H9 (cell line): Measurements from ENCODE around the gene TSPAN17. TPM values are rescaled to one million over a fixed set of nuclear protein-coding genes. Genes with fewer than 3 reads are reported as not detected.

Experiments used
- DNase-seq: peaks from one replicate; pipeline ENCODE4 v3.0.0-alpha.2; 2017
- H2AFZ ChIP-seq: one replicate; pipeline ENCODE4 v1.6.1; 2013; ENCODE audit warnings: mild to moderate bottlenecking, low read length, control low read depth, moderate library complexity
- H2AK5ac ChIP-seq: 2 replicates; pipeline ENCODE4 v1.6.1; 2013; ENCODE audit warnings: low read length, control low read depth, mixed read lengths; ENCODE audit not compliant: insufficient read length
- H2BK120ac ChIP-seq: one replicate; pipeline ENCODE4 v1.6.1; 2013; ENCODE audit warnings: low read depth, mild to moderate bottlenecking, low read length, control low read depth, inconsistent platforms; ENCODE audit not compliant: poor library complexity, severe bottlenecking
- H2BK12ac ChIP-seq: 2 replicates; pipeline ENCODE4 v1.6.1; 2013; ENCODE audit warnings: low read length, control low read depth, mixed read lengths, low read depth; ENCODE audit not compliant: insufficient read length
- H2BK15ac ChIP-seq: 2 replicates; pipeline ENCODE4 v1.6.1; 2013; ENCODE audit warnings: low read depth, low read length, control low read depth
- H2BK20ac ChIP-seq: one replicate; pipeline ENCODE4 v1.6.1; 2013; ENCODE audit warnings: low read depth, mild to moderate bottlenecking, low read length, control low read depth, inconsistent platforms; ENCODE audit not compliant: poor library complexity, severe bottlenecking
- H2BK5ac ChIP-seq: 2 replicates; pipeline ENCODE4 v1.6.1; 2013; ENCODE audit warnings: low read length, control low read depth, mixed read lengths; ENCODE audit not compliant: insufficient read length
- H3K14ac ChIP-seq: 2 replicates; pipeline ENCODE4 v1.6.1; 2013; ENCODE audit warnings: low read length, control low read depth; ENCODE audit not compliant: insufficient read depth
- H3K18ac ChIP-seq: 2 replicates; pipeline ENCODE4 v1.6.1; 2013; ENCODE audit warnings: low read depth, mild to moderate bottlenecking, mixed read lengths, low read length, control low read depth; ENCODE audit not compliant: insufficient read length
- H3K23ac ChIP-seq: 2 replicates; pipeline ENCODE4 v1.6.1; 2013; ENCODE audit warnings: low read length, control low read depth, mixed read lengths, low read depth; ENCODE audit not compliant: insufficient read length
- H3K23me2 ChIP-seq: 2 replicates; pipeline ENCODE4 v1.6.1; 2013; ENCODE audit warnings: low read depth, mild to moderate bottlenecking, mixed read lengths, low read length, control low read depth; ENCODE audit not compliant: insufficient read length, poor library complexity, severe bottlenecking
- H3K27ac ChIP-seq: 2 replicates; pipeline ENCODE4 v1.5.1; 2013; ENCODE audit warnings: low read length, control low read depth, mixed read lengths, low read depth; ENCODE audit not compliant: insufficient read length
- H3K27me3 ChIP-seq: 2 replicates; pipeline ENCODE4 v1.6.1; 2013; ENCODE audit warnings: low read length, control low read depth, inconsistent platforms; ENCODE audit not compliant: insufficient read depth
- H3K4ac ChIP-seq: 2 replicates; pipeline ENCODE4 v1.6.1; 2013; ENCODE audit warnings: low read depth, mild to moderate bottlenecking, control low read depth, inconsistent platforms, low read length, moderate library complexity
- H3K4me1 ChIP-seq: 2 replicates; pipeline ENCODE4 v1.6.1; 2013; ENCODE audit warnings: low read length, control low read depth, inconsistent platforms; ENCODE audit not compliant: insufficient read depth
- H3K4me2 ChIP-seq: 2 replicates; pipeline ENCODE4 v1.6.1; 2013; ENCODE audit warnings: low read length, control low read depth, mixed read lengths; ENCODE audit not compliant: insufficient read length, insufficient read depth
- H3K56ac ChIP-seq: 2 replicates; pipeline ENCODE4 v1.6.1; 2013; ENCODE audit warnings: low read depth, mild to moderate bottlenecking, mixed read lengths, low read length, control low read depth; ENCODE audit not compliant: insufficient read length
- H3K79me1 ChIP-seq: 2 replicates; pipeline ENCODE4 v1.6.1; 2013; ENCODE audit warnings: low read depth, mild to moderate bottlenecking, moderate library complexity, low read length, control low read depth, inconsistent platforms; ENCODE audit not compliant: insufficient read depth, poor library complexity, severe bottlenecking
- H3K79me2 ChIP-seq: 2 replicates; pipeline ENCODE4 v1.6.1; 2013; ENCODE audit warnings: low read length, control low read depth, inconsistent platforms; ENCODE audit not compliant: insufficient read depth
- H3K9ac ChIP-seq: 2 replicates; pipeline ENCODE4 v1.6.1; 2013; ENCODE audit warnings: low read length, control low read depth, mixed read lengths; ENCODE audit not compliant: insufficient read length; ENCODE audit errors: extremely low read depth
- H3K9me3 ChIP-seq: one replicate; pipeline ENCODE4 v1.6.1; 2013; ENCODE audit warnings: low read depth, low read length, inconsistent platforms; ENCODE audit not compliant: control insufficient read depth
- H3T11ph ChIP-seq: one replicate; pipeline ENCODE4 v1.6.1; 2013; ENCODE audit warnings: mild to moderate bottlenecking, low read length, control low read depth, inconsistent platforms
- H4K20me1 ChIP-seq: one replicate; pipeline ENCODE4 v1.6.1; 2013; ENCODE audit not compliant: control insufficient read depth, insufficient read length, insufficient read depth
- H4K5ac ChIP-seq: 2 replicates; pipeline ENCODE4 v1.6.1; 2013; ENCODE audit warnings: low read depth, mild to moderate bottlenecking, mixed read lengths, low read length, control low read depth; ENCODE audit not compliant: insufficient read length
- H4K8ac ChIP-seq: replicated peaks from 2 replicates; pipeline ENCODE4 v1.6.1; 2013; ENCODE audit warnings: low read length, control low read depth, mixed read lengths, low read depth; ENCODE audit not compliant: insufficient read length
- H4K91ac ChIP-seq: 2 replicates; pipeline ENCODE4 v1.6.1; 2013; ENCODE audit warnings: low read depth, mild to moderate bottlenecking, moderate library complexity, mixed read lengths, low read length, control low read depth; ENCODE audit not compliant: insufficient read length
- H3K27ac Mint-ChIP-seq, 3 experiments: 2 replicates in 2 of 3; 3 replicates in 1 of 3; pipeline ENCODE4 v1.8.0; 2020 to 2021; ENCODE audit warnings: mixed read lengths in 3 of 3, mild to moderate bottlenecking in 1 of 3, moderate library complexity in 1 of 3
- H3K27me3 Mint-ChIP-seq: 2 replicates; pipeline ENCODE4 v1.8.0; 2021; ENCODE audit warnings: low read depth, mild to moderate bottlenecking, moderate library complexity, mixed read lengths
- H3K36me3 Mint-ChIP-seq, 3 experiments: 2 replicates in 2 of 3; 3 replicates in 1 of 3; pipeline ENCODE4 v1.8.0; 2020 to 2021; ENCODE audit warnings: low read depth in 3 of 3, mixed read lengths in 3 of 3; ENCODE audit not compliant: insufficient read depth in 1 of 3
- H3K4me1 Mint-ChIP-seq, 2 experiments: 2 replicates each; pipeline ENCODE4 v1.8.0; 2020; ENCODE audit warnings: mixed read lengths in 2 of 2
- H3K4me3 Mint-ChIP-seq, 2 experiments: 2 replicates in 1 of 2; 3 replicates in 1 of 2; pipeline ENCODE4 v1.8.0; 2020 to 2021; ENCODE audit warnings: mild to moderate bottlenecking in 2 of 2, mixed read lengths in 2 of 2, moderate library complexity in 1 of 2
- H3K9me3 Mint-ChIP-seq, 2 experiments: 2 replicates in 1 of 2; 3 replicates in 1 of 2; pipeline ENCODE4 v1.8.0; 2020; ENCODE audit warnings: mild to moderate bottlenecking in 2 of 2, mixed read lengths in 2 of 2, moderate library complexity in 1 of 2
- WGBS: extraction: QIAGEN DNeasy Blood & Tissue Kit; methylation state at CpG from one replicate; pipeline ENCODE4 v1.1.7; 2013; ENCODE audit warnings: missing lambda C conversion rate, low lambda C conversion rate, mixed read lengths; ENCODE audit not compliant: insufficient read length; ENCODE audit errors: extremely low coverage; 5-methylcytosine and 5-hydroxymethylcytosine counted together
- total RNA-seq: library from RNA; stranded (reverse); gene quantifications from 2 replicates; pipeline ENCODE4 v1.2.1, GENCODE V29; 2021
- TF ChIP-seq, protein P1 (sequence below): fragments of 200-600 bp; sonication (generic); conservative IDR thresholded peaks from 3 replicates; pipeline ENCODE4 v1.8.0; 2021; ENCODE audit warnings: antibody characterized with exemption, mild to moderate bottlenecking

TSPAN17 gene
- total RNA-seq, 1 experiment from 2014 or later, result 46.8 TPM

DNA sequence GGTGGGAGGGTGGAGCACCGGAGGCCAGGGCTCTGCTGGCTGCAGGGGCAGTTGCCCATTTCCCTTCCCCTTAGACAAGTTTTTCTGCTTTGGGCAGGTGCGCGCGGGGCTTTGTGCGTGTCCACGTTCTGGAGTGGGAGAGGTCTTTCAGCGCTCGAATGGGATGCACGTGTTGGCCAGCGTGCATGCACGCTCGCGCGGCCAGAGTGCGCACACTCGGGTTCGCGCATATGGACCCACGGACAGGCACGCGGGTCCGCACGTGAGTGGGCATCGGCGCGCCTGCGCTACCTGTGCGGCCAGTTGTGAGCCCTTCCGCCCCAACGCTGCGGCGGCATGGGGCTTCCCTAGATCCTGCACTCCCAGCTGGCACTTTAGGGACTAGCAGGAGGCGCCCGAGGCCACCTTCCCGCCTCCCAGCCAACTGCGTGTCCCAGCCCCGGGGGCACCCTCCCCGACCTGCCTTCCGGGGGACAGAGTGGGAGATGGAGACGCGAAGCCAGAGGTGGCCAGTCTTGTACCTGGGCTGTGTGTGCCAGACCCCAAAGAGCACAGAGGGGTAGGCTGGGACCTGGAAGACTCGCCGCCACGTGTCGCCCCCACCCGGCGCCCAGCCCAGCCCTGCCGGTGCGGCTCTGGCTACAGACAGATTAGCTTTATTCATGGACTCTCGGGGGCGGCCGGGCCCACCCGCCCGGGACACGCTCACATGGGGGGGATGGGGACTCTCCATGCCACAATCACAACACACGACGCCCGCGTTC, 27.5 kb upstream of the TSPAN17 start:
- H3T11ph ChIP-seq, result no peak overlapping the region
- no peak overlapping the region for H2AK5ac ChIP-seq
- DNase-seq, result peak; percentile 61
- H2BK120ac ChIP-seq, result no peak overlapping the region
- H3K18ac ChIP-seq, result no peak overlapping the region
- H2BK12ac ChIP-seq, result no peak overlapping the region
- no peaks in the 10 kb centered on the region for H3K9me3 Mint-ChIP-seq
- no peak overlapping the region for H2BK15ac ChIP-seq
- H3K4me1 ChIP-seq, result no peaks in the 10 kb centered on the region
- no peak overlapping the region for H2BK5ac ChIP-seq
- WGBS, result no CpG with 5 or more reads among the region's 59 CpGs
- H3K27me3 ChIP-seq, result peaks cover 2% of the 10 kb centered on the region; the same call in 1 of the 2 replicates
- no peak overlapping the region for H3K9ac ChIP-seq
- H3K36me3 Mint-ChIP-seq, result no peaks in the 10 kb centered on the region
- no peak overlapping the region for H3K27ac Mint-ChIP-seq
- H4K20me1 ChIP-seq, result no peaks in the 10 kb centered on the region
- H3K4me1 Mint-ChIP-seq, result peaks cover 6 to 25% of the 10 kb centered on the region in 2 experiments; a peak in 3 of 4 replicates
- H3K27ac ChIP-seq, result no peak overlapping the region
- no peak overlapping the region for H3K56ac ChIP-seq
- no peak overlapping the region for H3K23ac ChIP-seq
- H2AFZ ChIP-seq, result no peak overlapping the region
- peaks cover 6% of the 10 kb centered on the region for H3K23me2 ChIP-seq
- peak overlapping the region; percentile 5 for H3K4me2 ChIP-seq
- no peaks in the 10 kb centered on the region for H3K79me2 ChIP-seq
- H3K9me3 ChIP-seq, result no peaks in the 10 kb centered on the region
- H4K91ac ChIP-seq, result no peak overlapping the region
- H4K5ac ChIP-seq, result no peak overlapping the region
- TF ChIP-seq, protein P1, sequence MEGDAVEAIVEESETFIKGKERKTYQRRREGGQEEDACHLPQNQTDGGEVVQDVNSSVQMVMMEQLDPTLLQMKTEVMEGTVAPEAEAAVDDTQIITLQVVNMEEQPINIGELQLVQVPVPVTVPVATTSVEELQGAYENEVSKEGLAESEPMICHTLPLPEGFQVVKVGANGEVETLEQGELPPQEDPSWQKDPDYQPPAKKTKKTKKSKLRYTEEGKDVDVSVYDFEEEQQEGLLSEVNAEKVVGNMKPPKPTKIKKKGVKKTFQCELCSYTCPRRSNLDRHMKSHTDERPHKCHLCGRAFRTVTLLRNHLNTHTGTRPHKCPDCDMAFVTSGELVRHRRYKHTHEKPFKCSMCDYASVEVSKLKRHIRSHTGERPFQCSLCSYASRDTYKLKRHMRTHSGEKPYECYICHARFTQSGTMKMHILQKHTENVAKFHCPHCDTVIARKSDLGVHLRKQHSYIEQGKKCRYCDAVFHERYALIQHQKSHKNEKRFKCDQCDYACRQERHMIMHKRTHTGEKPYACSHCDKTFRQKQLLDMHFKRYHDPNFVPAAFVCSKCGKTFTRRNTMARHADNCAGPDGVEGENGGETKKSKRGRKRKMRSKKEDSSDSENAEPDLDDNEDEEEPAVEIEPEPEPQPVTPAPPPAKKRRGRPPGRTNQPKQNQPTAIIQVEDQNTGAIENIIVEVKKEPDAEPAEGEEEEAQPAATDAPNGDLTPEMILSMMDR, result no peak
- no peak overlapping the region for H2BK20ac ChIP-seq
- H3K4ac ChIP-seq, result no peak overlapping the region
- no peak overlapping the region for H4K8ac ChIP-seq
- H3K79me1 ChIP-seq, result no peaks in the 10 kb centered on the region
- H3K4me3 Mint-ChIP-seq, result peak overlapping the region; percentile 51 to 78; a peak in 4 of 5 replicates
- H3K14ac ChIP-seq, result no peak overlapping the region
- H3K27me3 Mint-ChIP-seq, result peaks cover 82% of the 10 kb centered on the region
